GM10847 (cell line): Measurements from ENCODE around the gene FAM9C.

Experiments
- POLR2A ChIP-seq: IDR thresholded peaks from 2 replicates; pipeline ENCODE4 v1.6.1; 2011; ENCODE audit not compliant: insufficient read length; ENCODE audit errors: extremely low read depth

The FAM9C gene

DNA sequence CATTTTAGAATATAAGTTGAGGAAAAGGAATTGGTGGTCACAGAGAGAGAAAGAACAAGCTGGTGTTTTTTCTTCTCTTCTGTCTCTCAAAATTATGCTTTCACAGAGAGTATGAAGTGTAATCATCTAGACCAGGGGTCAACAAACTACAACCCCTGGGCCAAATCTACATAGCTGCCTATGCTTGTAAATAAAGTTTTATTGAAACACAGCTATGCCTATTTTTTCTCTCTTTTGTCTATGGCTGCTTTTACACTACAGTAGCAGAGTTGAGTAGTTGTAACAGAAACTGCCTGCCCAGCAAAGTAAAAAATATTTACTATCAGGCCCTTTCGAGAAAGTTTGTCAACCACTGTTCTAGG lies 6.7 kb upstream of the FAM9C start:
- TF ChIP-seq POLR2A: no peak

DNA sequence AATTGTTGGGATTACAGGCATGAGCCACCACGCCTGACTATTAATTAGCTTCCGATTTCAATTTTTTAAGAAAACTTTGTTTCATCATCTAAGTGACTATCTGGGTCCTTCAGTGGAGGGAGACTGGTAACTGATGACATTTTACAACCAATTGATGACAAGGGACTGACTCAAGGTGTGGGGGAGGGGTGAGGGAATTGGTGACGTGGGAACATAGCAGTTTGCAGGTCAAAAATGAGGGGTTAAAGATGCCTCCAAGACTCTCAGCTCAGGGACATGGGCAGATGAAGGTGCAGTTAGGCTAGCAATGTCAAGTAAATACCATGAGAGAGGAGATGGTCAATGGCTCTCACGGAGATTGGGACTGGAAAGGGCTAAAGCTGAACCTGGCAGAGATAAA lies 5.7 kb upstream of the FAM9C start:
- TF ChIP-seq POLR2A: no peak

DNA sequence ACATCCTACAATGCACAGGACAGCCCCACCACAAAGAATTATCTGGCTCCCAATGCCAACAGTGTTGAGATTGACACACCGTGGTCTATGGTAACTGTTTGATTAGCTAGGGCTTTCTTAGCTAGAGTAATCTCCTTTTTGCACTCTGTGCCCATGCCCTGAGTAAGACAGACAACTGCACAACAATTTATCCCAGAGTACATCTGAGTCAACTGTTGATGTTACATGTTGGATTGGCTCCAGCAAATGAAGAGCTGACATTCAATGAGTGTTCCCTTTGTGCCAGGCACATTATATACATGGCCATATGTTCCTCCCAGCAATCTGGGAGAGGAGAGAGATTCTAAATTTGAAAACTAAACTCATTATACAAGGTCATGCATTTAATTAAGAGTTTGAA lies 3.9 kb upstream of the FAM9C start:
- no peak for TF ChIP-seq POLR2A

DNA sequence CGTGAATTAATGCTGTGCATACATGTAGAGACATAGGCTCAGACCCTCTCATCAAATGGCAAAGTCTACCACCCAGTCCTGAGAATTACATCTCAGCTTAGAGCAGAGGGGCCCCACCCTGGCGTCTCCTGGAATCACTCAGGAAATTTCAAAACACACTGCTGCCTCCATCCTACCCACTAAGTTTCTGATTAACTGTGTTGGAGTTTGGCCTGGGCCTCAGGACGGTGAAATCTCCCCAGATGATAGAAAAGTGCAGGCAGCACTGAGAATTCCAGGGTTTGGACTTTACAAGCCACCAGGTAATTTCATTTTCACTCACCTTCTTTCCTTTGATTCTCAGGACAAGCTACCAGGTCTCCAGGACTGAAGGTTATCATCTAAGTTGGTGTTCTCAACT lies 3.3 kb upstream of the FAM9C start:
- no peak for TF ChIP-seq POLR2A

DNA sequence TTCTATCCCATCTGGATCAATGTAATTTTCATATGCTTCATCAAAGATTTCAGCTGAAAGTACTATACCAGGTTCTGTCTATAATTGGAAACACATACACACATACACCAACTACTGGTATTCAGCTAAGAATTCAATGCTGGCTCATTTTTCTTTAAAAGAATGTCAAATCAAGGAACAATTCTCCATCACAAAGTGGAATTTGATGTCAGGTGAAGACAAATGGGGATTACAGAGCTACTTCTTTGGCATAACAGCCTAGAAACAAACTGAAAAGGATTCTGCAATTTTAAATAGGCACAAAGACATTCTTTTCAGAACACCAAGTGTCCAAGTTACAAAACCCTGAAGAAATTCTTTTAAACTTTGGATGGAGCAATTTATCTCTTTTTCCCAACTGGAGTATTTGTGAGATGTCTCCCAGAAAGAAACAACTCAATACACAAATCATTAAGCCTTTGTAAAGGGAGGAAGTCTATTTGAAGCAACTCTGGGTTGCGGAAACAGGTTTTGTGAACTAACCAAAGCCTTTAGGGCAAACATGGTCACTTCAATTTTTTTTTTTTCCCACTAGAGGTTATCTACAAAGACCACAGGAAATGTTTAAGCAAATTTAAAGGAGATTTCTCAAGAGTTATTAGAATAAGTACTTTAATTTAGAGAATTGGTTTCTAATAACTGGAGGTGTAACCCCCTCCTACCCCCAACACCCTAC lies 1.9 kb upstream of the FAM9C start:
- no peak for TF ChIP-seq POLR2A

DNA sequence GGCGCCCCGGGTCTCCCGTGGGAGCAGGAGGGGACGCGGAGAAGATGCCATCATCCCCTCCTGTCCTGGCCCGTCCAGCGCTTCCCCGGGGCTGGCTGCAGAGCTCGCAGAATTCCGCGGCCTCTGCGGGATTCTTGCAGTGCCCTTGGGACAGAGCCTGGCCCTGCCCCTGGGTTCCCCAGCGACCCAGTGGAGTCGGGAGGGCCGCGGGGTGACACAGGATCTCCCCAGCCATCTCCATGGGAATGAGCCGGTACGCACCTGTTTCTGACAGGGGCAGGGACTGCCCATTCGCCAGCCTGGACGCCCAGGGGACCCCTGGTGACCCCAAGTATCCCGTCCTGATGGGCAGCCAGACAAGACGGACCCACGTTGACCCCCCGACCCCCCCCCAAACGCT lies 482 bp downstream of the FAM9C start:
- TF ChIP-seq POLR2A: no peak

DNA sequence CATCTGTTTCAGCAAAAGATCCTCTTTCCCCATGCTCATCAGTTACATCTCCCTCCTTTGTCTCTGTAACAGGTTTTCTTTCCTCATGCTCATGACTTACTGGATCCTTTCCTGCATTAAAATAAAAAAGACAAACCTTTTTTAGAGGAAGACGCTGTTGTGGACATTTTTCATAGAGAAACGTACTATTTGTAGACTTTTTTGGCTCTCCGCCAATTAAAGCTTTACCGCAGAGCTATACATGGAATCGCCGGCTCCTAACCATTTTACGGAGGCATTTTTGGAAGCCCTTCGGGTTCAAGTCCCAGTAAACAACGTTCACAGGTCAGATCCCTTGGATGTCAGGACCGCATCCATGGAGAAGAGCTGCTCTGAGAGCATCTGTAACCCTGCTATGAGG lies 1.3 kb downstream of the FAM9C start:
- no peak for TF ChIP-seq POLR2A

DNA sequence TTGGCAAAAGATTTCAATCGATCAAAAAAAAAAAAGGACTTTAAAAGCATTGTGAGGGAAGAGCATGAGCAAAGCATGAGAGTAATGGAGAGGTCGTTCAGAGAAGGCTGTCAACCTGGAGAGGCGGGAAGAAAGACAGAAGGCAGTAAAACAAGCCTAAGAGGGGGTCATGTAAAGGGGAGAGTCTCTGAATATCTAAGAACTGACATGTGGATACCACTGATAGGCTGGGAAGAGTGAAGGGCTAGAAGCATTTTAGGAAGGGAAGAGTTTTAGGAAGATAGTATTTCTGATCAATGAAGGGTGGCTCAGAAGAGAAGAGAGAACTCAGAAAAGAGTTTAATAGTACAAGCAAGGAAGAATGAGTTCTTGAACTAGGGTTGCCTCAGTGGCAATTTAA lies 7.5 kb downstream of the FAM9C start:
- no peak for TF ChIP-seq POLR2A

DNA sequence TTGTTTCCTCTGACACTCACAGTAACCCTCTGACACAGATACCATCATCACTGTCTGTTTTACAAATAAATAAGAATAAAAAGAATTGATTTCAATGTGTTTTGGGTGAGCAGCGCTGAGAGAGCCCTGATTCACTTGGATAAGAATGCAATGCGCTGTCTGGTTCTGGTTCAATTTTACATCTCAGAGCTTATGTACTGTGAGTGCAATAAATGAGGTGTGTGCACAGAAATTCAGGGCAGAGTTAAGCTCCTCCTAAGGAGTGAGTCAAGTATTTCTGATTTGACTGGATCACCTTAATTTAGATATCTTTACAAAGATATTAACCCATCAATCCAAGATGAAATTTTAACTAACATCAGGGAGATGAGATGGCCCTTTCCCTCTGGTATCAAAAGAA lies 11.2 kb downstream of the FAM9C start:
- no peak for TF ChIP-seq POLR2A

DNA sequence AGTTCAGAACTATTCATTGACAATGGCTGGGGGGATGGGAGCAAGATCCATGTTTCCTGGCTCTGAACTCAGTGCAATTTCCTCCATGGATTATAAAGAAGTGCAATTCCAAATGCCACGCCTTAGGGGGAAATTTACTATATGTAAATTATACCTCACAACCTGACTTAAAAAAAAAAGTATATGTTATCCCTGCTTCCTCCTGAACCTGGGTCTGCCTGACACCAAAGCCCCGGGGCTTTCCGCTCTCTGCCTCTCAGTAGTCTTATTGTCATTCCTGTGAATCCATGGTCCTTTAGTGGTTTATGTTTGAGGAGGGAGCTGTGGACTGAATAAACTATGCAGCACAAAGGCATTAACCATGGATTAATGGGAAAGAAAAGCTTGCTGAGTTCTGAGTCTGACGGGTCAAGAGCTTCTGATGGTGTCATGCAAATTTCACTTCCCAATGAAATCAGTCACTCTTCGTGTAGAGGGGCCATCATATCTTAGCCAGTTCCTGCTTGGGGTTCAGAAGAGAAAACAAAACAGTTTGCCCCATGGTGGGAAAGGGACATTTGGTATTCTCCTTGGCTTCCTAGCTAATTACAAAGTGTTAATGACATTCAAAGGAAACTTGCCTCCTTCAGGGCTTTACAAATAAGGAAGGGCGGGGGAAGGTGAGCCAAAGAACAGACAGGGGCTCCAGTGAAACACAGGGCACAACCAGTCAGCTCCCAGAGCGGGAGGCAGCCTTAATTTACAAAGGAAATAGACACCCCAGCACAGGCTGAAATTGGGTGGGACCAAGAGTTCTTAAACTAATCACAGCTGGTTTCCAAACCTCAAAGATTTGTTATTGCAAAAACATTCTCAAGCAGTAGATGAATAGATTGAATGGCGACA lies 14.3 kb downstream of the FAM9C start:
- no peak for TF ChIP-seq POLR2A

DNA sequence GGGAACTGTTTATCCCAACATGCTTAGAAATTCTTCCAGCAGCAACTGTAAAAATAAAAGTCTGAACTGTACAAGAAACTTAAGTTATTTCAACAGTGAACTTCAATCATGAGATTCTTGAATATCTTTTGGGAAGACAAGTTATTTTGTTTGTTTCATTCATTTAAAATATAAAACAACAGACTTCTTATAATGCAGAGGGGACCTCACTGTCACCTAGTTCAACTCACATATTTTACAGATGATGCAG lies 14.9 kb downstream of the FAM9C start:
- no peak for TF ChIP-seq POLR2A

DNA sequence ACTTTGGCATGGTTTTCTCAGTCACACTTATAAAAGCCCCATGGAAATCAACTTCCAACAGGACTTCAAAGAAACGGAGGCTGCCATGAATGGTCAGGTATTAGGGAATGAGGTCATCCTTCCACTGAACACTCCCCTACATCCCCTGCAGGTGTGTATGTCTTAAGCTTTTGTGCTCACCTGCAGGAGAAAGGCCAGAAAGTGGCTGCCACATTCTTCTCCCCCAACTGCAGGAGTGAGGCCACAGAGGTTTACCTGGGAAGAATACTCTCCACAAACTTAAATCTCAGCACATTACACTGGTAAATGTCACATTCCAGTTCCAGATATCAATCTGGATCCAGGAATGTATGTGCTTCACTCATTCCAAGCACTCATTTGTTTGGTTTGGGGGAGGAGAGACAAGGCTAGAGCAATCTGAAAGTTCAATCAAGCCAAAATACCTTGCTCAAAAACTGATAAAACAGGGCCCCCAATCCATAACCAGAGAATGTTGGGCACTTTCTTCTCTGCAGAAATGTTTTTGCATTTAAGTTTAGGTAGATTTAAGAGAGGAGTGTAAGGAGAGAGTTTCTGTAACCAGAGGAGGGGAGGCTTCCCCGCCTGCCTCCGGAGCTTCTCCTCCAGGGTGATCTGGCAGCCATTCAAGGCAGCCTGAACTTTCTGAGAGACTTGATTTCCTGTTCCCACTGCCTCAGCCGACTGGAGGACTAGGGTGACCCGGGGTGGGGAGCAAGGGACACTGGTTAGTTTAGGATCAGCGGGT lies 15.4 kb downstream of the FAM9C start:
- TF ChIP-seq POLR2A: no peak

DNA sequence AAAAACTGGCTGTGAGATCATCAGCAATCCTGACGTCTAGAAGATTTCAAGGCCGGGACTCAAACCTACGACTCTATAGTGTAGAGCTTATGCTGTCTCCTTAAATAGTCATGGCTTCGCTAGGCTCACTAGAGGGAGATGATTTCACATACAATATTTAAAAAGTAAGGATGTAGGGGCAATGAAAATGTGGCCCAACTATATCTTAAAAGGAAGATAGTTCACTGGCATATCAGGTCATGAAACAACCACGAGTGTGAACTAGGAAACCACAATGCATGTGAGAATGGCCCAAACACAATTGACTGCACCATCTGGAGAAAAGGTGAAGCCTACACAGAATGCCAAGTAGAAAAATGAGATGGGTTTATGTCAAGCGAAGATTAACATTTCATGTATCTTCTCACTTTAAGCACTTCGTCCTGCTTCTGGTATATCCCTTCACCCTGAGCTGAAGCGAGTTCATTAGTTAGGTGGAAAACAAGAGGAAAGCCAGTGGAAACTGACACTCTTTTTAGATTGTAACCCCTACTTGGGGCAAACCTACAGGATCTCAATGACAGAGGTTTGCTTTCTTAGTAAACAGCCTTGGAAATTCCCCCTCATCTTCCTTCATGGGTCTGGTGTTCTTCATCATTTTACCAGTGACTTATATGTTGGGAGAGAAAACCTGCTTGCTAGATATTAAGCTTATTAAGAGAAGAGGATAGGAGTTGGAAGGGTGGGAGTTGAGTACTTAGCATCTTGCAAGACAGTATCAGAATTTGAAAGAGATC lies 17.4 kb downstream of the FAM9C start:
- TF ChIP-seq POLR2A: no peak

DNA sequence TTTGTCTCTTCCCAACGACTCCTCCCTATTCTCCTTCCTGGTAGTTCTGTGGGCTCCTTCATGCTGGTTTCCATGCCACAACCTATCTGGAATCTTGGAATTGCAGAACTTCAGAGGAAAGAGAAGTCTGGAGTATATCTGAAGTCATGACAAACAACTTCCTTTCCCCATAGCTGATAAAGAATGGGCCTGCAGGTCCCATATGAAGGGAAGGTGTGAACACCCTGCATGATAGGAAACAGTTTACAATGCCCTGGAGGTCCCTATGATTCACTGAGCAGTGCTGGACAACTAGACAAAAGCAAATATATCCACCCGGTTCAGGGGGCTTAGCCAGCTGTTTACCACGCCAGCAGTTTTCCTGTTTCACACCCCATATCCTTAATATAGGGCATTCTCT lies 19.4 kb downstream of the FAM9C start:
- no peak for TF ChIP-seq POLR2A

DNA sequence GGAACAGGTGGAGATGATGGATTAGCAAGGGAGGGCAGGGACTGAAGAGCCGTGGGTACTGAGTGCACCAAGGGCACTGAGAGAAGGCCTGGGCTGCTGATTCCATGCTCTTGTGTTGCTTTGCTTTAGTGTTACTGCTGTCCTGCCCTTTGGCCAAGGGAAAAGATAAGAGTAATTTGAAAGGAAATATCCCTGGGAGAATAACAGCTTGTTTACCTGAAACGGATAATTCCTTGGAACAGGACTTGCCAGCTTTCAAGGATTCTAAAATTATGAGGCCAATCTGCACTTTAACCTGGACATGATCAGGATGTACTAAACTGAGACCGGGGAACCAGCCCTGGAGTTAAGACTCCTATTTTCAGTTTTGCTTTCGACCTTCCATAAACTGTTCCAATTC lies 20.4 kb downstream of the FAM9C start:
- no peak for TF ChIP-seq POLR2A
